Measurements from ENCODE around the gene IGDCC3.

IGDCC3 gene

GRCh38 chr15:65413760-65414144 is 36.0 kb upstream of the IGDCC3 start:
- H3K4me3 ChIP-seq (replicated peaks; ENCODE audit: low read depth, low read length) = no peak overlapping the region
- TF ChIP-seq CTCF (IDR thresholded peaks at IDR 0.05; ENCODE audit: insufficient read depth, low read length, poor library complexity, severe bottlenecking) = no peak
- DNase-seq (ENCODE audit: extremely low read depth, insufficient read length) = no peak

GRCh38 chr15:65413051-65413759 is 35.4 kb upstream of the IGDCC3 start:
- H3K27me3 ChIP-seq (replicated peaks; ENCODE audit: control insufficient read depth, insufficient read depth, low read length) = no peaks in the 10 kb centered on the region; the same call in 1 of the 2 replicates
- no peaks in the 10 kb centered on the region for H3K36me3 ChIP-seq (ENCODE audit: control insufficient read depth, insufficient read depth, low read length)
- H3K4me3 ChIP-seq (replicated peaks; ENCODE audit: low read depth, low read length) = no peak overlapping the region
- TF ChIP-seq CTCF (IDR thresholded peaks at IDR 0.05; ENCODE audit: insufficient read depth, low read length, poor library complexity, severe bottlenecking) = no peak
- DNase-seq (ENCODE audit: extremely low read depth, insufficient read length) = no peak

More at GRCh38 chr15:65413760-65414144, 36.0 kb upstream of the IGDCC3 start:
- Histone ChIP-seq H3K36me3 (ENCODE audit: control insufficient read depth, insufficient read depth, low read length) (no peaks in the 10 kb centered on the region), H3K27me3 (replicated peaks; ENCODE audit: control insufficient read depth, insufficient read depth, low read length) (no peaks in the 10 kb centered on the region; the same call in 1 of the 2 replicates)

GRCh38 chr15:65412556-65412955 is 34.8 kb upstream of the IGDCC3 start:
- H3K27me3 ChIP-seq (replicated peaks; ENCODE audit: control insufficient read depth, insufficient read depth, low read length) = no peaks in the 10 kb centered on the region; the same call in 1 of the 2 replicates
- TF ChIP-seq CTCF (IDR thresholded peaks at IDR 0.05; ENCODE audit: insufficient read depth, low read length, poor library complexity, severe bottlenecking) = no peak
- no peak overlapping the region for H3K4me3 ChIP-seq (replicated peaks; ENCODE audit: low read depth, low read length)
- no peaks in the 10 kb centered on the region for H3K36me3 ChIP-seq (ENCODE audit: control insufficient read depth, insufficient read depth, low read length)
- no peak for DNase-seq (ENCODE audit: extremely low read depth, insufficient read length)

GRCh38 chr15:65411465-65412071 is 33.8 kb upstream of the IGDCC3 start:
- no peaks in the 10 kb centered on the region for H3K36me3 ChIP-seq (ENCODE audit: control insufficient read depth, insufficient read depth, low read length)
- DNase-seq (ENCODE audit: extremely low read depth, insufficient read length) = no peak
- no peak for TF ChIP-seq CTCF (IDR thresholded peaks at IDR 0.05; ENCODE audit: insufficient read depth, low read length, poor library complexity, severe bottlenecking)
- H3K27me3 ChIP-seq (replicated peaks; ENCODE audit: control insufficient read depth, insufficient read depth, low read length) = no peaks in the 10 kb centered on the region; the same call in 1 of the 2 replicates
- no peak overlapping the region for H3K4me3 ChIP-seq (replicated peaks; ENCODE audit: low read depth, low read length)

GRCh38 chr15:65410972-65411371 is 33.2 kb upstream of the IGDCC3 start:
- Histone ChIP-seq H3K36me3 (ENCODE audit: control insufficient read depth, insufficient read depth, low read length) (no peaks in the 10 kb centered on the region), H3K27me3 (replicated peaks; ENCODE audit: control insufficient read depth, insufficient read depth, low read length) (no peaks in the 10 kb centered on the region; the same call in 1 of the 2 replicates), H3K4me3 (replicated peaks; ENCODE audit: low read depth, low read length) (no peak overlapping the region)
- no peak for TF ChIP-seq CTCF (IDR thresholded peaks at IDR 0.05; ENCODE audit: insufficient read depth, low read length, poor library complexity, severe bottlenecking)
- no peak for DNase-seq (ENCODE audit: extremely low read depth, insufficient read length)
